Activated naive CD8-positive, alpha-beta T cell treated with anti-CD3 and anti-CD28 coated beads, Interleukin-2, amount 50 U/mL, for 16 hours (primary cell): ENCODE results near the gene SHISA6.

ENCODE experiments used
- DNase-seq: peaks from one replicate; pipeline ENCODE4 v3.0.0-alpha.2; 2020; ENCODE audit warnings: low read depth, low spot score

Gene SHISA6

GRCh38 chr17:11582217-11582616, 341.2 kb downstream of the SHISA6 start:
- no peak for DNase-seq

- no peak for DNase-seq
These were observed 342.4 kb downstream of the SHISA6 start for GRCh38 chr17:11583306-11583992.

- no peak for DNase-seq
These were observed 348.7 kb downstream of the SHISA6 start for GRCh38 chr17:11589716-11590115.

GRCh38 chr17:11598274-11599221, 357.5 kb downstream of the SHISA6 start, which contains the start of gene DNAH9:
Gene DNAH9 (plus strand): TSS chr17:11598470. CDS start chr17:11598499, 29 bp downstream.
- no peak for DNase-seq

- no peak for DNase-seq
These were observed 360.6 kb downstream of the SHISA6 start for GRCh38 chr17:11601661-11602060.

- DNase-seq, result no peak
These were observed 367.4 kb downstream of the SHISA6 start for GRCh38 chr17:11608396-11608795.

GRCh38 chr17:11610999-11611566, 370.1 kb downstream of the SHISA6 start:
- DNase-seq, result no peak

- no peak for DNase-seq
These were observed 371.9 kb downstream of the SHISA6 start for GRCh38 chr17:11612956-11613355.
